Smooth muscle cell (in vitro differentiated cells): Measurements from ENCODE around the gene SLIT2. TPM values are rescaled to one million over a fixed set of nuclear protein-coding genes. Genes with fewer than 3 reads are reported as not detected.

Experiments used
- DNase-seq: peaks from one replicate; lab custom pipeline; 2025; ENCODE audit not compliant: unreplicated experiment; lab: John Stamatoyannopoulos, UW
- H2AFZ ChIP-seq: fragments of 200-600 bp; sonication (generic); 2 replicates; pipeline ENCODE4 v1.6.0; 2016; ENCODE audit warnings: antibody characterized with exemption, low read depth, mild to moderate bottlenecking
- H3F3A ChIP-seq: fragments of 200-600 bp; sonication (generic); 2 replicates; pipeline ENCODE4 v1.6.0; 2017; ENCODE audit warnings: antibody characterized with exemption, low read depth
- H3K27ac ChIP-seq: fragments of 200-600 bp; sonication (generic); 2 replicates; pipeline ENCODE4 v1.5.1; 2016; ENCODE audit warnings: low read depth, mild to moderate bottlenecking
- H3K27me3 ChIP-seq: fragments of 200-600 bp; sonication (generic); 2 replicates; pipeline ENCODE4 v1.6.1; 2016; ENCODE audit warnings: low read depth, mild to moderate bottlenecking
- H3K36me3 ChIP-seq: fragments of 200-600 bp; sonication (generic); 2 replicates; pipeline ENCODE4 v1.5.1; 2016; ENCODE audit warnings: low read depth
- H3K4me1 ChIP-seq: fragments of 200-600 bp; sonication (generic); 2 replicates; pipeline ENCODE4 v1.5.1; 2016; ENCODE audit warnings: low read depth
- H3K4me2 ChIP-seq: fragments of 200-600 bp; sonication (generic); 2 replicates; pipeline ENCODE4 v1.6.0; 2016; ENCODE audit warnings: mild to moderate bottlenecking
- H3K4me3 ChIP-seq: fragments of 200-600 bp; sonication (generic); 2 replicates; pipeline ENCODE4 v1.5.1; 2016; ENCODE audit warnings: mild to moderate bottlenecking
- H3K79me2 ChIP-seq: fragments of 200-600 bp; sonication (generic); 2 replicates; pipeline ENCODE4 v1.6.0; 2016; ENCODE audit warnings: low read depth, mild to moderate bottlenecking
- H3K9ac ChIP-seq: fragments of 200-600 bp; sonication (generic); 2 replicates; pipeline ENCODE4 v1.6.0; 2016; ENCODE audit warnings: low read depth
- H3K9me3 ChIP-seq: fragments of 200-600 bp; sonication (generic); replicated peaks from 2 replicates; pipeline ENCODE4 v1.5.1; 2016; ENCODE audit warnings: low read depth
- H4K20me1 ChIP-seq: fragments of 200-600 bp; sonication (generic); 2 replicates; pipeline ENCODE4 v1.6.0; 2016; ENCODE audit warnings: low read depth
- CTCF ChIP-seq: fragments of 200-600 bp; sonication (generic); IDR thresholded peaks from 2 replicates; pipeline ENCODE4 v1.5.1; 2017; ENCODE audit warnings: borderline replicate concordance, mild to moderate bottlenecking, antibody characterized with exemption; ENCODE audit not compliant: insufficient read depth, poor library complexity, severe bottlenecking
- WGBS: methylation state at CpG from one replicate; pipeline ENCODE4 v1.1.7; 2016; ENCODE audit warnings: low lambda C conversion rate; 5-methylcytosine and 5-hydroxymethylcytosine counted together
- polyA plus RNA-seq: library from polyadenylated mRNA; unstranded; fragments of >200 nt; fragmentation: Nextera tagmentation; extraction: Ambion mirVana; gene quantifications from 2 replicates; pipeline ENCODE4 v1.2.1, GENCODE V29; 2016
- total RNA-seq: library from RNA; depleted of rRNA; stranded (reverse); fragments of >200 nt; gene quantifications from 2 replicates; pipeline ENCODE4 v1.2.3, GENCODE V29; 2014

Gene SLIT2
- total and polyA plus RNA-seq, 2 experiments from 2014 or later: 29.4 to 37.2 TPM

DNA sequence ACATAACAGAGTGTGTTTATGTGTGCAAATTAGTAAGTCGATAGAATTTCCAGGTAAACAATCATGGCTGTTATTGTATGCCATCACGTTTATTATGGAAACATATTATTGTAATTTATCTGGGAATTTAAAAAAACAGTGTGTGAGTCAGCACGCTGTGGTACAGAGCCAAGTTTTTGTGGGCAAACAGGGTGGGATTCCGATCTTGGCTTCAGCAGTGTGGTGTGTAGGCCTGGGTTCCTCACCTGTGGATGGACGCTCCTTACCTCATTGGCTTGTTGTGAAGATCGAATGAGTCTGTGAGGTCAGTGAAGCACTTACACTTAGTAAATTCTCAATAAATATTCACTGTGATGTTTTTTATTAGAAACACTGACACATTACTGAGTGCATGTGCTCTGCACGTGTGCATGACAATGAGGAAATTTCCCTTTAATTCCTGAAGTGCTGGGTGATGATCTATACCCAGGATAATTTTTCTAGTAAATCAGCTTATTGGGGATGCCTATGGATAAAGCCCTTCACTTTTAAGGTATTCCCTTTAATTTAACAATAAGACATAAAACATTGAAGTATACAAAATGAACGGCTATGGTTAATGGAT is 36.4 kb downstream of the SLIT2 start:
- Histone ChIP-seq H3K9me3 (no peaks in the 10 kb centered on the region), H2AFZ (no peak overlapping the region), H3K36me3 (no peaks in the 10 kb centered on the region), H3K79me2 (no peaks in the 10 kb centered on the region), H3K4me1 (peaks cover 7% of the 10 kb centered on the region), H3K27ac (no peak overlapping the region), H3K4me3 (no peak overlapping the region), H3K4me2 (no peak overlapping the region), H3F3A (no peaks in the 10 kb centered on the region), H3K27me3 (no peaks in the 10 kb centered on the region), H3K9ac (no peak overlapping the region), H4K20me1 (peaks cover 12% of the 10 kb centered on the region)
- 92% methylated on average over 8 of the region's 8 CpGs for WGBS
- TF ChIP-seq CTCF: no peak
- no peak for DNase-seq

DNA sequence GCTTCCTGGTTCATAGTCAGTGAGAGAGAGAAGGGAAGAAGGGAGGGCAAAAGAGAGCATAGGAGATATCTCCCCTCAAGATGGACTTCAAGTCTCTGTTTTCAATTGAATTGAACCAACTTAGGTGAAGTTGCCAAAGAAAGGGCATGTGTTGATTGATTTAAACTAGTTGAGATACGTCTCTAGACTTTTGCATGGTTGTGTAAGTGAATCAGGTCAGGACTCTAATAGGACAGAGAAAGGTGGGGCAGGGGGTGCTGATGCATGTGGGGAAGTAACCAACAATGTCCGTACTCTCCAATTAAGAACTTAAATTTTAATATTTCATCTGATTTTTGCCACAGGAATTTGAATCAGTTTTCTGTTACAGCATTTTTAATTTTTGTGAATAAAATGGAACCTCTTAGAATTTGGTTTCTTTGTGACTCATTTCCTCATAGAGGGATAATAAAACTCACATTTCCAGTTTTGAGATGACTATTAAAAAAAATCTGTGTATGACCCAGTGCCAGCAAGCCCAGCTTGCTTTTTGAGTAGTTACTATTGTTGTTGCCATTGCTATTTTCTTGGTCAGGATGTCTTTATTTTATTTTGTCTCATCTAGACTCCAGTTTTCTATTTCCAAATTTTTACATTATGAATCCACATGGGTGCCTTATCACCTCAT is 37.3 kb downstream of the SLIT2 start:
- Histone ChIP-seq H3K36me3 (no peaks in the 10 kb centered on the region), H3K9ac (no peak overlapping the region), H3K27ac (no peak overlapping the region), H3K4me2 (no peak overlapping the region), H3K9me3 (no peaks in the 10 kb centered on the region), H3K27me3 (no peaks in the 10 kb centered on the region), H3F3A (no peaks in the 10 kb centered on the region), H3K79me2 (no peaks in the 10 kb centered on the region), H3K4me3 (no peak overlapping the region), H2AFZ (no peak overlapping the region), H3K4me1 (no peaks in the 10 kb centered on the region), H4K20me1 (peaks cover 16% of the 10 kb centered on the region)
- no peak for DNase-seq
- no peak for TF ChIP-seq CTCF
- 96% methylated on average over 2 of the region's 2 CpGs for WGBS

GRCh38 chr4:20289782-20290181 is 38.1 kb downstream of the SLIT2 start:
- Histone ChIP-seq H3K27ac (no peak overlapping the region), H3K27me3 (no peaks in the 10 kb centered on the region), H3K4me3 (no peak overlapping the region), H4K20me1 (peaks cover 16% of the 10 kb centered on the region), H3F3A (no peaks in the 10 kb centered on the region), H3K9ac (no peak overlapping the region), H2AFZ (no peak overlapping the region), H3K4me1 (no peaks in the 10 kb centered on the region), H3K36me3 (no peaks in the 10 kb centered on the region), H3K9me3 (no peaks in the 10 kb centered on the region), H3K79me2 (no peaks in the 10 kb centered on the region), H3K4me2 (no peak overlapping the region)
- no peak for DNase-seq
- TF ChIP-seq CTCF: no peak
- 94% methylated on average over 3 of the region's 3 CpGs for WGBS

DNA sequence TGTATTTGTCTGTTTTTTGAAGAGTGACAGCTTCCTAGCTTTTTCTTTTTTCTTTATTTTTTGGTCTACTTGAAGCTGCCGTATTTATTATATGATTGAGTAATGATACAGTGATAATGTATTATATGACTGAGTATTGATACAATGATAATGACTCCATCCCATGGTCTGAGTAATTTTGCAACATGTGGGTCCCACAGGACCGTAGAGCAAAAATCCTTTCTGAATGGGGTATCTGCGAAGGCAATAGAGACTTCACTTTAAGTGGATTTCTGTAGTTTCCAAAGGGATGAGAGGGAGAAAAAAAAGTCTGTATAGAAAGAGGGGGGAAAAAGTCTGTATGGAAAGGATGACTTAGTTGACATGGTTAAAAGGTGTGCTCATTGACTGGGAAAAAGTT is 41.0 kb downstream of the SLIT2 start:
- no peak for DNase-seq
- H3K4me1 ChIP-seq: no peaks in the 10 kb centered on the region
- no peaks in the 10 kb centered on the region for H3K36me3 ChIP-seq
- no peaks in the 10 kb centered on the region for H3K27me3 ChIP-seq
- no peak overlapping the region for H3K27ac ChIP-seq
- H3K9ac ChIP-seq: no peak overlapping the region
- H3K4me3 ChIP-seq: no peak overlapping the region
- TF ChIP-seq CTCF: no peak
- H3F3A ChIP-seq: no peaks in the 10 kb centered on the region
- H3K4me2 ChIP-seq: no peak overlapping the region
- peaks cover 16% of the 10 kb centered on the region for H4K20me1 ChIP-seq
- 95% methylated on average over 3 of the region's 3 CpGs for WGBS
- no peaks in the 10 kb centered on the region for H3K9me3 ChIP-seq
- H2AFZ ChIP-seq: no peak overlapping the region
- no peaks in the 10 kb centered on the region for H3K79me2 ChIP-seq
